Astrocyte of the spinal cord (primary cell): ENCODE measurements around the gene LBHD2.

ENCODE experiments used
- DNase-seq: peaks from one replicate; pipeline ENCODE4 v3.0.0; 2011; ENCODE audit warnings: low read depth, low spot score
- H3K4me3 ChIP-seq: 2 replicates; pipeline ENCODE4 v1.5.1; 2011; ENCODE audit warnings: low read depth, mild to moderate bottlenecking, low read length, moderate library complexity
- in situ Hi-C: cut with HindIII; loops from 2 replicates; pipeline ENCODE4 v1.10.0; 2017; ENCODE audit warnings: low sequenced_read_pairs
- TF ChIP-seq, protein P1 (sequence below): IDR thresholded peaks from 2 replicates; pipeline ENCODE4 v1.5.1; 2012; ENCODE audit warnings: low read depth, mild to moderate bottlenecking, low read length, inconsistent platforms

The LBHD2 gene

DNA sequence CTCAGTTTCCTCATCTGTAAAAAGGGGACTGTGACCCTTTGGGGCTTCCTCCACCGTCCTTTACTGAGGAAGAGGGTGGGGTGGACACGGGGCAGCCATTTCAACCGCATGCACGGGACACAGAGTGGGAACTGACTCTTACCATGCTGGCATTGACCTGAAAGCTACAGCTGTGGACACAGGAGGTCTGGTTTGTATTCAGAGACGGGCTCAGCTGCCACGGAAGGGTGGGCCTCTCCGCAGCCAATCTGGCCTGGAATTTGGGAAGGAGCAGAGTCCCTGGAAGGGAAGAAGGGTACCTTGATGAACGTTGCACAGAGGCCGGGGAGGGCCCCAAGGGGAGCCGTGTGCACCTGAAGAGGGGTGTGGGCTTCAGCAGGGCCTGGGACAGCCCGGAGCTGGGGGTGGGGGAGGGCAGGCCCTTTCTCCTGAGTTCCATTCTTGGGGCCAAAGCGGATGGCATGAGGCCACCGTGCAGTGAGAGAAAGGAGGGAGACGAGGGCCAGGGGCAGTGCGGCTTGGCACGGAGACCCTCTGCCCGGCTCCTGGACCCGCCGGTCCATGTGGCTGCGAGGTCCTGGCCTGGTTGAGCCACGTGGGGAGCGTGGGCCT is 53.8 kb downstream of the LBHD2 start:
- in situ Hi-C loops = no loop called here
- TF ChIP-seq, protein P1, sequence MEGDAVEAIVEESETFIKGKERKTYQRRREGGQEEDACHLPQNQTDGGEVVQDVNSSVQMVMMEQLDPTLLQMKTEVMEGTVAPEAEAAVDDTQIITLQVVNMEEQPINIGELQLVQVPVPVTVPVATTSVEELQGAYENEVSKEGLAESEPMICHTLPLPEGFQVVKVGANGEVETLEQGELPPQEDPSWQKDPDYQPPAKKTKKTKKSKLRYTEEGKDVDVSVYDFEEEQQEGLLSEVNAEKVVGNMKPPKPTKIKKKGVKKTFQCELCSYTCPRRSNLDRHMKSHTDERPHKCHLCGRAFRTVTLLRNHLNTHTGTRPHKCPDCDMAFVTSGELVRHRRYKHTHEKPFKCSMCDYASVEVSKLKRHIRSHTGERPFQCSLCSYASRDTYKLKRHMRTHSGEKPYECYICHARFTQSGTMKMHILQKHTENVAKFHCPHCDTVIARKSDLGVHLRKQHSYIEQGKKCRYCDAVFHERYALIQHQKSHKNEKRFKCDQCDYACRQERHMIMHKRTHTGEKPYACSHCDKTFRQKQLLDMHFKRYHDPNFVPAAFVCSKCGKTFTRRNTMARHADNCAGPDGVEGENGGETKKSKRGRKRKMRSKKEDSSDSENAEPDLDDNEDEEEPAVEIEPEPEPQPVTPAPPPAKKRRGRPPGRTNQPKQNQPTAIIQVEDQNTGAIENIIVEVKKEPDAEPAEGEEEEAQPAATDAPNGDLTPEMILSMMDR = no peak
- no peak for DNase-seq
- no peak overlapping the region for H3K4me3 ChIP-seq

- H3K4me3 ChIP-seq = no peak overlapping the region
- DNase-seq = no peak
- TF ChIP-seq, protein P1 = no peak
- in situ Hi-C loops = no loop called here
Observed at GRCh38 chr14:103138301-103139131, 54.5 kb downstream of the LBHD2 start.

GRCh38 chr14:103139132-103140025 is 55.4 kb downstream of the LBHD2 start:
- TF ChIP-seq, protein P1 = no peak
- H3K4me3 ChIP-seq = no peak overlapping the region
- DNase-seq = no peak
- in situ Hi-C loops = no loop called here
